KBM-7 (cell line): Measurements from ENCODE around the gene FUOM.
A peak's percentile ranks its signal among the peaks of the same experiment; 100 is the strongest.
"Not testable (repeated sequence)": the region's sequence is repeated elsewhere in the genome, so short reads cannot be mapped to it uniquely, and the experiment has no call there.

Experiments
- DNase-seq: peaks from one replicate; pipeline ENCODE4 v3.0.0-alpha.2; 2015
- in situ Hi-C: fragments of 300-500 bp; cut with MboI; formaldehyde crosslinking; loops from 2 replicates; pipeline ENCODE4 v1.14.3; 2020; ENCODE audit warnings: low sequenced_read_pairs, low pct_unique_long_range_greater_than_20kb, mixed read lengths

Gene FUOM

DNA sequence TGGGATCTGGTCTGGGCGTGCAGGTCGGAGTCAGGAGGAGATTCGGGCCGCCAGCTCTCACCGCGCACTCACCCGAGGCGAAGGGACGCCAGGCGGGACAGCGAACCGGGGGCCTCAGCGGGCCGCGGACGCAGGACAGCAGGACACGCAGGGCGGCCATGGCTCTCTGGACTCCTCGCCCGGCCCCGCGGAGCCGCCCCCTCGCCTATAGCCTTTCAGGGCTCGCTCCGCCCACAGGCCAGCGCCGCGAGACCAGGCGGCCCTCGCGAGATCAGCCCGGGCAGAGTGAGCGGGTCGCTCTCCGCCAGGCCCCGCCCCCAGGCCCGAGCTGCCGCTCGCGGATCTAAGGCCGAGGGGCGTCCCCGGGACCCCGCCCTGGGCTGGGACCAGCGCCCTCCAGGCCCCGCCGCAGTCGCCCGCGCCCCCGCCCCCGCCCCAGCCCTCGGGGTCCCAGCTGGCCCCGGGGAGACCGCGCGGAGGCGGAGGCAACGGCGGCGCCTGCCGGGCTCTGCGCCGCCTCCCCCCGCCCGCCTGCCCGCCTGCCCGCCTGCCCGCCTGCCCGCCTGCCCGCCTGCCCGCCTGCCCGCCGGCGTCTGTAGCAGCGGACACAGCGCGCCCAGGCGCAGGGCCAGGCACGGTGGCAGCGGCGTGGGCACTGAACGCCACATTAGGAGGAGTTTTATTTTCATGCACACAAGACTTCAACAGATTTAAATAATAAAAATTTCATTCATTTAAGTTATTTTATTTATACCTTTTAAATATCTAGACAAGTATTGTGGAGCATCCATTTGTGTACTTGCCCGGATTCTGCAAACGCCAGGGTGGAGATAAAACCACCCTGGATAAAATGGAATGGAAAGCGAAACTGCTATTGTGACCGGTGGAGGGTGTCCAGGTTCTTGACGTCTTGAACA lies 15.6 kb upstream of the FUOM start, which contains the start of gene ECHS1:
ECHS1 (minus strand) TSS at position 181 of the 917 bp plus-strand sequence; CDS start at position 160, 21 bp downstream.
- DNase-seq = peak; percentile 86
- in situ Hi-C loops = no loop called here

DNA sequence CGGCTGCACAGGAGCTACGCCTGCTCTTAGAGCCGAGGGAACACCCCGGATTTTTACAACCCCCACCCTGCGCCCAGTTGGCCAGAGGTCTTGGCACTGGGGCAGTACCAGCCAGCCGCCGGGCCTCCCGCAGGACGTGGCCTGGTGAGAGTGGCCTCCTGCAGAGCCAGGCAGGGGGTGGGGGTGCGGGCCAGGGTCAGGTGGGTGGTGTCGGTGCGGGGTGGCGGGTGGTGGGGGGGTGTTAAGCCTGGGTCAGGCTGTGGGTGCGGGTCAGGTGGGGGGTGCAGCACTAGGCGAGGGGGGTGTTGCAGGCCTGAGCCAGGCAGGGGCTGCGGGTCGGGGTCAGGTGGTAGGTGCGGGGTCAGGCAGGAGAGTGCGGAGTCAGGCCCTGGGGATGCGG lies 14.7 kb upstream of the FUOM start:
- DNase-seq = no peak
- in situ Hi-C loops = no loop called here

DNA sequence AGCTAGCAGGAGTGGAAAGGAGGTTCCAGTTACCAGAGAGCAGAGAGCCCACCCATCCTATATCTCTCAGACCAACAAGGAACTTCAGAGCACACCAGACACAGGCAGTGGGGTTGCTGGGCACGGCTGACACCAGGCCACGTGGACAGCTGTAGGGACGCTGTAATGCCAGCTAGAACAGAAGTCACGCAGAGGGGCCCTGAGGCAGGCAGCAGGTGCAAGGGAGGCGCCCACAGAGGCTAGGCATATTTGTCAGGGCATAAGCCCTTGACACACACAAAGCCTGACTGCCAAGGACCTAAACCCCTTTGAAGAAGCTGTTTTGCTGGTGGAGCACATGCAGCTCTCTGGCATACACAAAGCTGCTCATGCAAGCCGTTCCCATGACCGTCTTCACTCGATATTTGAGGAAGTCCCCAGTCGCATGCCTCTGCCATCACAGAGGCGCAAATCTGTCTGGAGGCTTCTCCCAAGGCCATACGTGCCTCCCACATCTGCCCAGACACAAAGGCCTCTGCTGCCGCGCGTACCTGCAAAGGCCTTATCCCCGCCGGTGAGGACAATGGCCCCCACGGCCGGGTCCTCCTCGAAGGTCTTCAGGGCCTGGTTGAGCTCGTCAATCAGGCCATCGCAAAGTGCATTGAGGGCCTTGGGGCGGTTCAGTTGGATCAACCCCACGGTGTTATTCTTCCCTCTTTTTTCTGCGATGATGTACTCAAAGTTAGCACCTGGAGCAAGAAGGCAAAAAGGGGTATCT lies 12.4 kb upstream of the FUOM start:
- in situ Hi-C loops = no loop called here
- DNase-seq = no peak

DNA sequence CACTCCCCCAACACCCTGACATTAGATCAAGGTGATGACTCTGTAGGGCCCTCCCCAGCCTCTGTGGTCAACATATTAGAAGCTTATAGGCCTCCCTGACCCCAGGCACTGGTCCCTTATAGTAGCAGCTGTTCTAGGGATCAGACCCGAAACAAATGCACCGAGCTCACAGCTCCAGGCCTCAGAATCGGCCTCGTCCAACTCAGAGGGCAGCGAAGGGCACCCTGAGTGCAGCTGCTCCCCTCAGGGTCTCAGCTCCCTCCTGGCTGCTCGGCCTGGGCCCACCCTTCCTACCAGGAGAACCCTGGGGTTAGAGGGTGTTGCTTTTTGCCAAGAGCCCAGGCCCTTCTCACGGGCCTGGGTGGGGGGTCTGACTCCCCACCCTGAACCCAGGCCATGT lies 10.3 kb upstream of the FUOM start:
- in situ Hi-C loops = no loop called here
- no peak for DNase-seq

DNA sequence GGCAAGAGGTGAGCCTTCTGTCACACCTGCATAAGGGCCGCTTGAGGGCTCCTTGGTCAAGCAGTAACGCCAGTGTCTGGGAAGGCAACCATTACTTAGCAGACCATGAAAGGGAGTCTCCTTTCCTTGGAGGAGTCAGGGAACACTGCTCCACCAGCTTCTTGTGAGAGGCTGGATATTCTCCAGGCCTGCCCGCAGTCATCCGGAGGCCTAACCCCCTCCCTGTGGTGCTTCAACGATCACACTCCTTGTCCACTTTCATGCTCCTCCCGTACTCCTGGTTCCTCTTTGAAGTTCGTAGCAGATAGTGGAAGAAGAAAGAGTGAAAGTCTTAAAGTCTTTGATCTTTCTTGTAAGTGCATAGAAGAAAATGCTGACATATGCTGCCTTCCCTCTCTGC lies 9.6 kb upstream of the FUOM start:
- in situ Hi-C loops, DNase-seq: not testable (repeated sequence)

DNA sequence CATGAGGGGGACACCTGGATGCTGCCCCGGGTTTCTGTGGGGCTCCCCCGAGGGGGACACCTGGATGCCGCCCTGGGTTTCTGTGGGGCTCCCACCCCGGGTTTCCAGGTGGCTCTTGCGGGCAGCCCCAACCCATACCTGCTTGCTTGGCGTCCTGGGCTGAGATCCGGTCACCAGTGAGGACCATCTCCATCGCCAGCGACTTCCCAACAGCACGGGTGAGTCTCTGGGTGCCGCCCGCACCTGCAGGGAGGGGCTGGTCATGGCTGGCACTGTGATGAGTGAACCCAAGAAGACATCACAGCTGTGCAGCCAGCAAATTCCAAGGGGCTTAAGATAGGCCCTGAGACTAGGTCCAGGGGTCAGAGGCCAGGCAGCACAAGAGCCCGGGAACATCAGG lies 8.9 kb upstream of the FUOM start:
- DNase-seq = no peak
- in situ Hi-C loops = no loop called here

DNA sequence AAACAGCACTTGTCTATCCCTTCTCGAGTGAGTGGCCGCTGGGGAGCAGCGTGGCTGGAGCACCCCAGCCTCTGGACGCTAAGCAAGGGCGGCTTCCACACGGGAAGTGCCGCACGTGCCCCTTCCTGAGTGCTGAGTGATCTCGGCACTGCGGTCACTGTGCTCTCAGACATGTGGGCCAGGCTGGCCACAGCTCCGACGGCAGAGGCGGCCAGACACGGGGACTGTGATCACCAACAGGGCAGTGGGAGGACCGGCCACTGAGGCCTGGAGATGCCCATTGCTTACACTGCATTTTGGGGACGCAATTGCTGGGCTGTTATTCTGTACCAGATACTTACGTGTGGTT lies 8.3 kb upstream of the FUOM start:
- no peak for DNase-seq
- in situ Hi-C loops = no loop called here

DNA sequence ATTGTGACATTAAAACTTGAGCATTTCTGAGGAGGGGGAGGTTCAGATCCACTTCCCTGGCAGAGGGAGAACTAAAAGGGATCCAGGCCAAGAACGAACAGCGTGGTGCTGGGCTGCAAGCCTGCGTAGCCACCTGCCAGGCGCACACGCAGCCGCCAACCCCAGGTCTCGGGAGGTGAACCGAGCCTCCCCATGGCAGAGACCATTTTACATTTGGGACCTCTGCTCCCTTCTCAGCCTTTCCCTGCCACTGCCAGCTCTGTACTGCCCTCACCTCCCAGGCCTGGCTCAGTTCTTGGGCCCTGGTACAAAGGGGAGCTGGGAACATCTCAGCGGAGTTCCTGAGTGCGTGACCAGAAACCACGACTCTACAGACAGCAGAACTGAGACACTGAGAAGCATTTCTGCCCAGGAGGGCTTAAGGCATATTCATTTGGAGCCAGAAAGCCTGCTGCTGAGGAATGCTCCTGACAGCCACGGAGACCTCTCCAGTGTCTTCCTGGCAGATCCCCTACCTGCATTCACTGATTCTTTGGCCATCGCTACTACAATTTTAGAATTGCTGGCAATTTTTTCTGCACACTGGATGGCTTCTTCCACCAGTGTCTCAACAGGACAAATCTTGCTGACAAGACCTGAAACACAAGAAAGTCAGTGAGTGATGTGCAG lies 7.8 kb upstream of the FUOM start:
- DNase-seq = no peak
- in situ Hi-C loops = no loop called here

DNA sequence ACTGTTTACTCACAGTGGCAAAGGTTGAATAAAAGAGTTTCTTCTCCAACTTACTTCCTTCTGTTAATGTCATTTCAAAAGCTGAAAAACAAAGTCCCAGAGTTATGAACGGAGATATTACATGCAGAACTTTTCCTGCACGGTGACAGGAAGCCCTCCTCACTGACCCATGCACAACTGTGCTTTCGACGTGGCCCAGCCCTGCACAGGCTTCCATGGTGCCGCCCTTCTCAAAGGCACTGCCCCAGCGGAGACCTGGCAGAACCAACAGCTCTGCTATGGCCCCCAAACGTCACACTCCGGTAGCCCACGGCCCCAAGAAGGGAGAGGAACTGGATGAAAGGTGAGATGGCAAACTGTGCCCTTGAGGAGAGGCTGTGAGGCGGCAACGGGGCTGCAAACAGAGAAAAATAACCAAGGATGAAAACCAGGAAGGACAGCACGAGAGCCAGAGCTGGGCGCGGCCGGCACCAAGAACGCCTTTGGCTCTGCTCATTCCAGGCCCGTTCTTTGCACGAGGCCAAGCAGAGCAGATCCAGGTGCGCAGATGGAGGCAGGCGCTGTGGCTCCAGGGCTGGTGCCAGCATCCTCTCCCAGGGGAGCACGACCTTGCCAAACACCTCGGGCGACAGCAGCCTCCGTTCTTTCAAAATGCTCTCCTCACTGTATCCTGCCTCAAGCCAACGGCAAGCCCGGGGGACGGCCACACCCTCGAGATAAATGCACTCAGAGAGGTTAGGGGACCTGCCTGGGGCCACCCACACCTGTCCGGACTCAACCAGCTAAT lies 7.0 kb upstream of the FUOM start:
- in situ Hi-C loops = no loop called here
- DNase-seq = no peak

DNA sequence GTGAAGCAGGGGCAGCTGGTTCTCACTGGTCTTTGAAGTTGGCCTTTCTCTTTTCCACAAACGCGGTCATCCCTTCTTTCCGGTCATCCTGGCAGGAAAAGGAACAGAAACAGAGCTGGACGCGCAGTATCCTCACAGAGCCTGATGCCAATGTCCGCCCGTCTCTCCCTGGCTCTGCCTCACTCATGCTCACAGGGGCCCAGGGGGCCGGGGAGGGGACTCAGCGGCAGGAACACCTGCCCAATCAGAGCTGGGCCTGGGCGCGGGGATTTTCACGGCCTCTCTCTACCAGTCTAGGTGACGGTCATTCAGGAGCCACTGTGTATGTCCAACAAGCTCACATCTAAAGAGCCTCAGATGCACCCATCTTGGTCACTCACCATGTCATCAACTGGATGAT lies 5.0 kb upstream of the FUOM start:
- in situ Hi-C loops = no loop called here
- no peak for DNase-seq

DNA sequence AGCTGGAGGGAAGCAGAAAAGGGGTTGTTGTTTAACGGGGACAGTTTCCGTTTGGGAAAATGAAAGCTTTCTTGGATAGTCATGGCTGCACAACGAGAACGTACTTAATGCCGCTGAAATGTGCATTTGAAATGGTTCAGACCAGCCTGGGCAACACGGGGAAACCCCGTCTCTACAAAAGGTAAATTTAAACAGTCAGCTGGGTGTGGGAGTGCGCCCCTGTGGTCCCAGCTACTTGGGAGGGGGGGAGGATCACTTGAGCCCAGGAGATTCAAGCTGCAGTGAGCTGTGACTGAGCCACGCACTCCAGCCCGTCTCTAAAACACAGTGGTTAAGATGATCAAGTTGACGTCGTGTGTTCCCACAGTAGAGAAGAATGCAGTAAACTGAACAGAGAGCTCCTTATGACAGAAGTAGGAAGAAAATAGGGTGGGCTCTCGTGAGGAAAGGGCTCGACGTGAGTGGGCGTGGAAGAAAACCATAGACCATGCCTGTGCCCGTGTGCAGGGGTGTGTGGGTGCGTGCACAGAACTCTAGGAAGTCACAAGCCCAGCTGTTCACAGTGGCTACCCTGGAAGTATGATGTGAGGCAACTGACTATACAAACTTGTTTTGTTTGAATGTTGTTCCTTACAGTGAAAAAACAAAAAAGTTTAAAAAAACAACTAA lies 4.1 kb upstream of the FUOM start:
- no peak for DNase-seq
- in situ Hi-C loops = no loop called here

DNA sequence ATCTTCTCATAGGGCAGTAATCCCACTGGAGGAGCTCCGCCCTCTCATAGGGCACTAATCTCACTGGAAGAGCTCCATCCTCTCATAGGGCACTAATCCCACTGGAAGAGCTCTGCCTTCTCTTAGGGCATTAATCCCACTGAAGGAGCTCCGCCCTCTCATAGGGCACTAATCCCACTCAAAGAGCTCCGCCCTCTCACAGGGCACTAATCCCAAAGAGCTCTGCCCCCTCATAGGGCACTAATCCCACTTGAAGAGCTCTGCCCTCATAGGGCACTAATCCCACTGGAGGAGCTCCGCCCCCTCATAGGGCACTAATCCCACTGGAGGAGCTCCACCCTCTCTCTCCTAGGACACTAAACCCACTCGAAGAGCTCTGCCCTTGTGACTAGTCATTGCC lies 3.4 kb upstream of the FUOM start:
- in situ Hi-C loops = no loop called here
- DNase-seq = no peak

DNA sequence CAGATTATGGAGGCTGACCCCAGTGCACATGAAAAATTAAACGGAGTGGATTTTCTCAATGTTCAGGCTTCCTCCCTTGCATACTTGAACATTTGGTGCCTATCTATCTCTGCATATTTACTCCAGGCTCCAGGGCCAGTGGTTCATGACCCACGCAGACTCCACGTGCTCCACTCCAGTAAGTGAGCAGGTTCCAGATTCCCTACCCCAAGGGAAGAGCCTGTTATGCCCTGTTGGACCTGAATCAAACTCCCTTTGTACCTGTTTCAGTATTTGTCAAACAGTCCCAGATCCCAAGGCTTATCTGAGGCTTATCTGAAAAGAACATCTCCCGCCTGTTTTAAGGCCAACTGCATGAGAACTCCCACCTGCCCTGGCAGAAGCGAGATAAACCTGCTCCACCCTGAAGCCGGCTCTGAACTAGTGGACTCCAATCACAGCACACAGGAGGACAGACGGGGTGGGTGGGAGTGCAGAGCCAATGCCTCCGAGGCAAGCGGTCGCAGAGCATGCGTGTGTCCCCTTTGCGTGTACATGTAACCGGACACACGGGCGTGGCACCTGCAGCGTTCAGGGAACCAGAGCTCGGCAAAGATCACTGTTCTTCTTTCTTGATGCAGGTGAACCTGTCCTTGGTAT lies 2.3 kb upstream of the FUOM start:
- no peak for DNase-seq
- in situ Hi-C loops = no loop called here

DNA sequence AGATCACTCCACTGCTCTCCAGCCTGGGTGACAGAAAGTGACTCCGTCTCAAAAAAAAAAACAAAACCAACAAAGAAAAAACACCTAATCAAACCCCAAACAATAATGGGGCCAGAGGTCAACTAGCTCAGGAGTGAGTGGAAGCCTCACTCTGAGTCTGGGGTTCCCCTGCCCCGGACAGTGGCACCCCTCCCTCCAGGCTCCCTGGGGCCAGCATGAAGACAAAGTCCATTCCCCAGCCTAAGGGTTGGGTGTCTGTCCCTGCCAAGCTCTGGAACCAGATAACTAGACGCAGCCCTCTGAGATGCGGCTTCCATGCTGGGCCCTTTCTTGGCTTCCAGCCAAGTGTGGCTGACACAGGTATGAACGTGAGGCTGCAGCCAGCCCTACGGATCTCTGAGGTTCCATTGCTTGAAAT lies 1.7 kb upstream of the FUOM start:
- in situ Hi-C loops = no loop called here
- DNase-seq = no peak

DNA sequence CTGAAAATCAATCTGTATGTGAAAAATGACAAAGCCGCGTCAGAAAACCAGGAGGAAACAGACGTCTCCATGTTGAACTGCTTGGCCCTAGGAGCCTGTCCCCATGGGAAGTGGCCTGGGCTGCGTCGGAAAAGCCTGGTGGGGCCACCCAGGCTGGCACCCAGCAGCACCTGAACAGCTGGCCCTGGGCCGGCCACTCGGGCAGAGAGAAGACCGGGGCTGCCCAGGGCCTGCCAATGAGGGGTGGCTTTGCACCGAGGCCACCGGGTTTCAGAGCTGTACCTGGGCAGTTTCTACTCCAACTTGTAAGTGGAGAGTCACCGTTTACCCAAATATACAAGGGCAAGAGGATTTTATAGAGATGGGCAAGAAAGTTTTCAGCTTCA lies 1.1 kb upstream of the FUOM start:
- in situ Hi-C loops = no loop called here

DNA sequence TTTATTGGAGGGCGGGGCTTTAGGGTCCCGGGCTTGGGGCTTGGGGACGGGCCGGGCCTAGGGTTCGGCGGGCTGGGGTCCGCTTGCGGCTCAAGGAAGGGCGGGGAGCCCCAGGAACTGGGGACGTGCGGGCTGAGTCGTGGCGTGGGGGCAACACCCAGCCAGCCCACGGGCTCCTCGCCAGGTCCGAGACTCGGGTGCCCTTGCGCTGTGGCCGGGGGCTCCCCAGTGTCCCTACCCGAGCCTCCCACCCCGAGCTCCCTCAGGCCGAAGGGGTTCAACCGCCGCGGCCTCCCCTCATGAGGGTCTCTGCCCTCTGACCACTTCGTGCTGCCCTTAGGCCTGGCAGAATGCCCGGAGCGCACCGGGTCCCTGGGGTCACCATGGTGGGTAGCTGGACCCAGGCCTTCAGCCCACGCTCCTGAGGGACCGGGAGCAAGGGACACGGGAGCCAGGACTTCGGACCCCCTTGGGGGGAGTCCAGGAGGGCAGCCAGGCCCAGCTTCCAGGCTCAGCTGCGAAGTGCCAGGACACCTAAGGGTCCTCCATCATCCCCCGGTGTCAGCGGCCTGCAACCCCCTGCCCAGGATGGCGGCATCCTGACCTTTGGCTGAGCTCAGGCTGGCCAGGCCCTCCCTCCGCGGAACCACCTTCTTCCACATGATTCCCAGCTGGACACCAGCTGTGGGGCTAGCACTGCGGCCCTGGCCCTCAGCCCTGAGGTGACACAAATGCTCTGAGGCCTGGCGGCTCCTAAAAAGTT lies 524 bp upstream of the FUOM start:
- in situ Hi-C loops = no loop called here
- DNase-seq = no peak

More for the DNA sequence above, 1.1 kb upstream of the FUOM start:
- DNase-seq = no peak

DNA sequence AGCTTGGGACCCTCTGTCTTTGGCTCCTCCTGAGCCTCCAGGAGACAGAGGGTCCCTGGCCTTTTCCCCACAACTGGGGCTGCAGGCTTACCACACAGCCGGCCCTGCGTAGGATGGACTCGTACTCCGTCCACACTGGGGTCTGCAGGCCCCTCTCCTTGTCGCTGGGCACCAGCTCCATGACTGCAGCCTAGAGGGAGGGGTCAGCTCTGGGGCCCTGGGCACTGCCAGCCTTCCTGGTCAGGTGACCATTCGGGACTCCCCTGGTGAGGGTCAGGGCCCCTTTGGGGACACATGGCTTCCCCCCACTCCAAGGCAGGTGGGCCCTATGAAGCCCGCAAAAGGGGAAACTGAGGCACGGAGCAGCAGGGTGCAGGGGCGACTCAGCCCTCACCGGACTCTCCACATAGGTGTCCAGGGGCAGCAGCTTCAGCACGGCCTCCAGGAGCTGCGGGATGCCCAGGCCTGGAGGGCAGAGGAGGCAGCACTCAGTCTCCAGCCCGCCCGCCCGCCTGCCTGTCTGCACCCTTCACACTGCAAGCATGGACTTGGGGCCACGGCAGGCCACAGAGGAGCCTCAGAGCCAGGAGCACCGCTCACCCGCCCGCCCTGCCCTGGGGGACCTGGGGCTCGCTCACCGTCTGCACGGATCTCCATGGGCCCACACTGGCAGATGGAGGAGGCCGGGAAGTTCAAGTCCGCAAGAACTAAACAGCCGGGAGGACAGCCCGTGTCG lies 1.1 kb downstream of the FUOM start:
- no peak for DNase-seq
- in situ Hi-C loops = no loop called here
